SK-N-SH (cell line): ENCODE results near the gene PRR11. TPM values are rescaled to one million over a fixed set of nuclear protein-coding genes. Genes with fewer than 3 reads are reported as not detected.

ENCODE experiments used
- CTCF ChIA-PET: fragments of 300-600, 350-600 bp; formaldehyde crosslinking; extraction: SDS; loops from one replicate; lab custom pipeline; 2021; lab: Yijun Ruan, JAX
- POLR2A ChIA-PET: fragments of 350-600 bp; sonication (Branson Sonifier 250); formaldehyde crosslinking; extraction: SDS; loops from one replicate; lab custom pipeline; 2020; ENCODE audit warnings: antibody characterized with exemption, inconsistent platforms; lab: Yijun Ruan, JAX
- DNase-seq: peaks from one replicate; pipeline ENCODE4 v3.0.0; 2012
- H2AFZ ChIP-seq: fragments of 200-600 bp; sonication (generic); 2 replicates; pipeline ENCODE4 v1.8.1; 2016; ENCODE audit warnings: antibody characterized with exemption, mild to moderate bottlenecking, low read depth
- H3F3A ChIP-seq: fragments of 200-600 bp; sonication (generic); replicated peaks from 2 replicates; pipeline ENCODE3; 2016; ENCODE audit warnings: antibody characterized with exemption, mild to moderate bottlenecking; ENCODE audit not compliant: insufficient read depth
- H3K27ac ChIP-seq, 2 experiments: fragments of 200-500 bp in 1 of 2; fragments of 200-600 bp in 1 of 2; sonication (Bioruptor generic) in 1 of 2; sonication (generic), shearing (Covaris generic) in 1 of 2; 2 replicates each; pipeline versions ENCODE4 v1.5.1 to v1.6.1; 2014 to 2016; ENCODE audit warnings: low read depth in 2 of 2, inconsistent platforms in 1 of 2, low read length in 1 of 2, mild to moderate bottlenecking in 1 of 2, mixed read lengths in 1 of 2
- H3K27me3 ChIP-seq: fragments of 200-600 bp; sonication (generic), shearing (Covaris generic); 2 replicates; pipeline ENCODE4 v1.6.1; 2016; ENCODE audit warnings: mixed run types; ENCODE audit not compliant: insufficient read depth
- H3K36me3 ChIP-seq, 2 experiments: fragments of 200-500 bp in 1 of 2; fragments of 200-600 bp in 1 of 2; sonication (Bioruptor generic) in 1 of 2; sonication (generic) in 1 of 2; replicated peaks in 1 of 2; 2 replicates each; pipeline versions ENCODE3 to v1.5.1; 2014 to 2016; ENCODE audit warnings: low read length in 1 of 2, mild to moderate bottlenecking in 1 of 2; ENCODE audit not compliant: insufficient read depth in 2 of 2, control insufficient read depth in 1 of 2
- H3K4me1 ChIP-seq, 2 experiments: fragments of 200-500 bp in 1 of 2; fragments of 200-600 bp in 1 of 2; sonication (Bioruptor generic) in 1 of 2; sonication (generic), shearing (Covaris generic) in 1 of 2; 2 replicates each; pipeline versions ENCODE4 v1.5.1 to v1.6.1; 2014 to 2016; ENCODE audit warnings: low read depth in 1 of 2, low read length in 1 of 2, mixed run types in 1 of 2; ENCODE audit not compliant: insufficient read depth in 2 of 2, control insufficient read depth in 1 of 2
- H3K4me2 ChIP-seq: fragments of 200-600 bp; sonication (generic), shearing (Covaris generic); 2 replicates; pipeline ENCODE4 v1.6.1; 2017; ENCODE audit warnings: mixed run types
- H3K4me3 ChIP-seq, 2 experiments: fragments of 200-500 bp in 1 of 2; fragments of 200-600 bp in 1 of 2; sonication (Bioruptor generic) in 1 of 2; sonication (generic), shearing (Covaris generic) in 1 of 2; 2 replicates each; pipeline versions ENCODE4 v1.5.1 to v1.8.1; 2014 to 2016; ENCODE audit warnings: low read depth in 2 of 2, inconsistent platforms in 1 of 2, low read length in 1 of 2, mild to moderate bottlenecking in 1 of 2, mixed read lengths in 1 of 2, moderate library complexity in 1 of 2
- H3K79me2 ChIP-seq: fragments of 200-600 bp; sonication (generic); 2 replicates; pipeline ENCODE4 v1.8.1; 2017; ENCODE audit warnings: mild to moderate bottlenecking; ENCODE audit not compliant: insufficient read depth
- H3K9ac ChIP-seq: fragments of 200-600 bp; sonication (generic); 2 replicates; pipeline ENCODE4 v1.6.1; 2017; ENCODE audit warnings: mixed run types
- H3K9me2 ChIP-seq: fragments of 200-600 bp; sonication (generic); 2 replicates; pipeline ENCODE4 v1.6.1; 2017; ENCODE audit warnings: mixed run types
- H3K9me3 ChIP-seq: fragments of 200-600 bp; sonication (generic); 2 replicates; pipeline ENCODE4 v1.6.1; 2017; ENCODE audit warnings: mixed run types, mild to moderate bottlenecking, moderate library complexity
- H4K20me1 ChIP-seq: fragments of 200-600 bp; sonication (generic); 2 replicates; pipeline ENCODE4 v1.6.1; 2017; ENCODE audit warnings: mild to moderate bottlenecking, mixed run types; ENCODE audit not compliant: insufficient read depth
- CTCF ChIP-seq: fragments of 200-600 bp; sonication (generic); IDR thresholded peaks from 2 replicates; pipeline ENCODE4 v1.6.1; 2017; ENCODE audit warnings: antibody characterized with exemption, mild to moderate bottlenecking, moderate library complexity
- EZH2phosphoT487 ChIP-seq: fragments of 200-600 bp; sonication (generic); IDR thresholded peaks from 2 replicates; pipeline ENCODE4 v1.6.1; 2017; ENCODE audit warnings: low read depth, mixed run types, mild to moderate bottlenecking, antibody characterized with exemption, moderate library complexity, borderline replicate concordance
- FOXJ3 ChIP-seq: sonication (generic); formaldehyde crosslinking; IDR thresholded peaks from 2 replicates; pipeline ENCODE4 v1.5.1; 2020; ENCODE audit warnings: mild to moderate bottlenecking, missing genetic modification reagents
- GABPA ChIP-seq: IDR thresholded peaks from 2 replicates; pipeline ENCODE4 v1.4.0; 2012; ENCODE audit warnings: low read depth, mild to moderate bottlenecking
- GATA2 ChIP-seq: sonication (generic); formaldehyde crosslinking; IDR thresholded peaks from 2 replicates; pipeline ENCODE4 v1.5.0; 2020; ENCODE audit warnings: mild to moderate bottlenecking, missing genetic modification reagents
- JUND ChIP-seq: IDR thresholded peaks from 2 replicates; pipeline ENCODE4 v1.4.0; 2012
- MAX ChIP-seq: IDR thresholded peaks from 2 replicates; pipeline ENCODE4 v1.4.0; 2012; ENCODE audit warnings: low read depth
- MXI1 ChIP-seq: IDR thresholded peaks from 2 replicates; pipeline ENCODE4 v1.6.1; 2012; ENCODE audit warnings: mild to moderate bottlenecking, low read depth, low read length, improper control_type of control experiment
- NRF1 ChIP-seq: IDR thresholded peaks from 2 replicates; pipeline ENCODE4 v1.6.1; 2012; ENCODE audit warnings: low read depth, mild to moderate bottlenecking, low read length
- REST ChIP-seq: IDR thresholded peaks from 2 replicates; pipeline ENCODE4 v1.6.1; 2012; ENCODE audit warnings: mild to moderate bottlenecking, low read depth, low read length, moderate library complexity
- SIN3A ChIP-seq: IDR thresholded peaks from 2 replicates; pipeline ENCODE4 v1.6.1; 2012; ENCODE audit warnings: low read depth, mild to moderate bottlenecking, low read length, moderate library complexity, borderline replicate concordance
- SMC3 ChIP-seq: IDR thresholded peaks from 2 replicates; pipeline ENCODE4 v1.6.1; 2012; ENCODE audit warnings: low read depth, low read length, improper control_type of control experiment
- TAF1 ChIP-seq: IDR thresholded peaks from 2 replicates; pipeline ENCODE4 v1.6.1; 2012; ENCODE audit warnings: low read depth, mild to moderate bottlenecking, low read length, moderate library complexity, borderline replicate concordance
- TEAD4 ChIP-seq: IDR thresholded peaks from 2 replicates; pipeline ENCODE4 v1.4.0; 2012; ENCODE audit warnings: mild to moderate bottlenecking, borderline replicate concordance; ENCODE audit not compliant: insufficient read depth
- USF1 ChIP-seq: IDR thresholded peaks from 2 replicates; pipeline ENCODE4 v1.4.0; 2012; ENCODE audit warnings: low read depth, borderline replicate concordance
- YY1 ChIP-seq: IDR thresholded peaks from 2 replicates; pipeline ENCODE4 v1.4.0; 2012; ENCODE audit warnings: low read depth, mild to moderate bottlenecking
- ZBTB33 ChIP-seq: IDR thresholded peaks from 2 replicates; pipeline ENCODE4 v1.4.0; 2012; ENCODE audit warnings: low read depth, borderline replicate concordance
- WGBS: methylation state at CpG from one replicate; pipeline ENCODE4 v1.1.6; 2017; ENCODE audit warnings: low lambda C conversion rate; 5-methylcytosine and 5-hydroxymethylcytosine counted together
- polyA plus RNA-seq, 3 experiments: library from polyadenylated mRNA; depleted of rRNA; stranded (reverse); fragments of >200 nt; gene quantifications; 2 replicates each; pipeline ENCODE4 v1.2.3, GENCODE V29; 2012

Gene PRR11
- polyA plus RNA-seq, 1 of the 3 experiments (the other 2 are of a cell fraction) = 25.8 TPM

- H3K4me1 ChIP-seq = peaks cover 0 to 8% of the 10 kb centered on the region in 2 experiments; a peak in 2 of 4 replicates
- H3K27me3 ChIP-seq = no peaks in the 10 kb centered on the region
- H3F3A ChIP-seq = peaks cover 7% of the 10 kb centered on the region
- WGBS = 96% methylated on average over 7 of the region's 7 CpGs
- no peak overlapping the region for H3K4me2 ChIP-seq
- H3K9me2 ChIP-seq = no peaks in the 10 kb centered on the region
- DNase-seq = no peak
- peaks cover 62% of the 10 kb centered on the region for H3K79me2 ChIP-seq
- no peak overlapping the region for H2AFZ ChIP-seq
- CTCF ChIA-PET = interaction anchor here (1.3 kb wide), 1 partner anchor 9 kb away, joined by 3 read pairs; no protein-coding TSS in a partner anchor
- H3K27ac ChIP-seq = no peak overlapping the region
- peaks cover 14% of the 10 kb centered on the region for H4K20me1 ChIP-seq
- no peak overlapping the region for H3K4me3 ChIP-seq
- POLR2A ChIA-PET = no interaction called here
- TF ChIP-seq ZBTB33 (no peak), TAF1 (no peak), CTCF (no peak), JUND (no peak), YY1 (no peak), GABPA (no peak), USF1 (no peak), SMC3 (no peak), GATA2 (CRISPR knock-in tag) (no peak), SIN3A (no peak), MAX (no peak), MXI1 (no peak), TEAD4 (no peak), FOXJ3 (CRISPR knock-in tag) (no peak), REST (no peak), EZH2phosphoT487 (no peak), NRF1 (no peak)
- TF ChIP-seq, all 33 proteins: peak for 0
- H3K36me3 ChIP-seq = peaks cover 13 to 22% of the 10 kb centered on the region in 2 experiments
- H3K9ac ChIP-seq = no peak overlapping the region
- H3K9me3 ChIP-seq = no peaks in the 10 kb centered on the region
Observed at GRCh38 chr17:59108400-59109102, 47.0 kb upstream of the PRR11 start.
